ENCODE results near the gene AHCY. TPM values are rescaled to one million over a fixed set of nuclear protein-coding genes. Genes with fewer than 3 reads are reported as not detected.

The AHCY gene
- total RNA-seq, 5 donors from 2014 or later (not counting 1 experiment from before 2014, with no cell fraction given) = 15.3 to 28.3 (median 23.9) TPM

- H3K27ac ChIP-seq (ENCODE audit: low read length) = no peak overlapping the region
- WGBS (ENCODE audit: insufficient coverage) = no CpG with 5 or more reads among the region's 4 CpGs
- CTCF ChIA-PET = no interaction called here
- no peaks in the 10 kb centered on the region for H3K9me3 ChIP-seq
- no peak overlapping the region for H3K4me3 Mint-ChIP-seq
- H3K27me3 Mint-ChIP-seq = no peaks in the 10 kb centered on the region
- H3K4me1 Mint-ChIP-seq = no peaks in the 10 kb centered on the region
- no peak for ATAC-seq (replicated peaks in 1 of 4)
- no peaks in the 10 kb centered on the region for H3K4me1 ChIP-seq (ENCODE audit: control insufficient read depth in 1 of 2, extremely low read depth in 1 of 2, insufficient read depth in 2 of 2, low read length in 2 of 2)
- H3K36me3 ChIP-seq (ENCODE audit: control insufficient read depth in 2 of 2, extremely low read depth in 1 of 2, insufficient read depth in 1 of 2, low read length in 1 of 2) = peaks cover 15 to 25% of the 10 kb centered on the region in 2 donors
- no peak overlapping the region for H3K27ac Mint-ChIP-seq
- POLR2A ChIA-PET = no interaction called here
- H3K27me3 ChIP-seq (replicated peaks in 1 of 2; ENCODE audit: control insufficient read depth in 2 of 2, extremely low read depth in 1 of 2, insufficient read depth in 2 of 2, low read length in 1 of 2) = no peaks in the 10 kb centered on the region
- peaks cover 29% of the 10 kb centered on the region for H3K36me3 Mint-ChIP-seq
- H3K9me3 Mint-ChIP-seq = no peaks in the 10 kb centered on the region
- no peak for DNase-seq
- H3K4me3 ChIP-seq (ENCODE audit: control insufficient read depth in 1 of 2, extremely low read depth in 1 of 2, low read length in 1 of 2) = no peak overlapping the region
Measured at GRCh38 chr20:34282041-34282440, 21.1 kb downstream of the AHCY start.

- Histone ChIP-seq H3K27ac (ENCODE audit: low read length) (no peak overlapping the region), H3K27me3 (replicated peaks in 1 of 2; ENCODE audit: control insufficient read depth in 2 of 2, extremely low read depth in 1 of 2, insufficient read depth in 2 of 2, low read length in 1 of 2) (no peaks in the 10 kb centered on the region), H3K4me3 (ENCODE audit: control insufficient read depth in 1 of 2, extremely low read depth in 1 of 2, low read length in 1 of 2) (no peak overlapping the region), H3K9me3 (no peaks in the 10 kb centered on the region), H3K4me1 (ENCODE audit: control insufficient read depth in 1 of 2, extremely low read depth in 1 of 2, insufficient read depth in 2 of 2, low read length in 2 of 2) (no peaks in the 10 kb centered on the region), H3K36me3 (ENCODE audit: control insufficient read depth in 2 of 2, extremely low read depth in 1 of 2, insufficient read depth in 1 of 2, low read length in 1 of 2) (peaks cover 15 to 21% of the 10 kb centered on the region in 2 donors)
- H3K36me3 Mint-ChIP-seq = peaks cover 26% of the 10 kb centered on the region
- no peak overlapping the region for H3K4me3 Mint-ChIP-seq
- no peaks in the 10 kb centered on the region for H3K27me3 Mint-ChIP-seq
- H3K4me1 Mint-ChIP-seq = no peaks in the 10 kb centered on the region
- no peak for DNase-seq
- CTCF ChIA-PET = no interaction called here
- WGBS (ENCODE audit: insufficient coverage) = no CpG with 5 or more reads among the region's 3 CpGs
- H3K9me3 Mint-ChIP-seq = no peaks in the 10 kb centered on the region
- no peak for ATAC-seq (replicated peaks in 1 of 4)
- POLR2A ChIA-PET = no interaction called here
- H3K27ac Mint-ChIP-seq = no peak overlapping the region
Measured at GRCh38 chr20:34281177-34281576, 22.0 kb downstream of the AHCY start.

- H3K27ac Mint-ChIP-seq = no peak overlapping the region
- Histone ChIP-seq H3K27me3 (replicated peaks in 1 of 2; ENCODE audit: control insufficient read depth in 2 of 2, extremely low read depth in 1 of 2, insufficient read depth in 2 of 2, low read length in 1 of 2) (peaks cover 0 to under 1% of the 10 kb centered on the region in 2 experiments), H3K4me1 (ENCODE audit: control insufficient read depth in 1 of 2, extremely low read depth in 1 of 2, insufficient read depth in 2 of 2, low read length in 2 of 2) (no peaks in the 10 kb centered on the region), H3K27ac (ENCODE audit: low read length) (no peak overlapping the region), H3K9me3 (no peaks in the 10 kb centered on the region), H3K36me3 (ENCODE audit: control insufficient read depth in 2 of 2, extremely low read depth in 1 of 2, insufficient read depth in 1 of 2, low read length in 1 of 2) (peaks cover 0 to 11% of the 10 kb centered on the region in 2 donors), H3K4me3 (ENCODE audit: control insufficient read depth in 1 of 2, extremely low read depth in 1 of 2, low read length in 1 of 2) (no peak overlapping the region)
- no peaks in the 10 kb centered on the region for H3K4me1 Mint-ChIP-seq
- POLR2A ChIA-PET = no interaction called here
- H3K27me3 Mint-ChIP-seq = no peaks in the 10 kb centered on the region
- 100% methylated on average over 5 of the region's 7 CpGs for WGBS (ENCODE audit: insufficient coverage)
- ATAC-seq (replicated peaks in 1 of 4) = no peak
- no peaks in the 10 kb centered on the region for H3K9me3 Mint-ChIP-seq
- H3K36me3 Mint-ChIP-seq = peaks cover 17% of the 10 kb centered on the region
- CTCF ChIA-PET = no interaction called here
- DNase-seq = no peak
- no peak overlapping the region for H3K4me3 Mint-ChIP-seq
Measured at GRCh38 chr20:34274694-34275093, 28.5 kb downstream of the AHCY start.

GRCh38 chr20:34271956-34272355, 31.2 kb downstream of the AHCY start:
- Mint-ChIP-seq H3K4me3 (no peak overlapping the region), H3K9me3 (no peaks in the 10 kb centered on the region), H3K36me3 (peaks cover 7% of the 10 kb centered on the region), H3K4me1 (peaks cover 0 to 8% (median 5%) of the 10 kb centered on the region in 3 donors), H3K27me3 (peaks cover 0 to 11% of the 10 kb centered on the region in 2 donors), H3K27ac (no peak overlapping the region)
- ChIA-PET POLR2A (no interaction called here), CTCF (interaction anchor here in 1 of 2 donors (0.7 kb wide), 1 partner anchor 662 kb away, joined by 4 read pairs; no protein-coding TSS in a partner anchor)
- no peak for DNase-seq
- Histone ChIP-seq H3K27me3 (replicated peaks in 1 of 2; ENCODE audit: control insufficient read depth in 2 of 2, extremely low read depth in 1 of 2, insufficient read depth in 2 of 2, low read length in 1 of 2) (peaks cover 0 to 18% of the 10 kb centered on the region in 2 experiments), H3K4me1 (ENCODE audit: control insufficient read depth in 1 of 2, extremely low read depth in 1 of 2, insufficient read depth in 2 of 2, low read length in 2 of 2) (peaks cover 0 to 12% of the 10 kb centered on the region in 2 experiments), H3K27ac (ENCODE audit: low read length) (no peak overlapping the region), H3K4me3 (ENCODE audit: control insufficient read depth in 1 of 2, extremely low read depth in 1 of 2, low read length in 1 of 2) (no peak overlapping the region), H3K9me3 (no peaks in the 10 kb centered on the region), H3K36me3 (ENCODE audit: control insufficient read depth in 2 of 2, extremely low read depth in 1 of 2, insufficient read depth in 1 of 2, low read length in 1 of 2) (peaks cover 0 to 3% of the 10 kb centered on the region in 2 donors)
- no peak for ATAC-seq (replicated peaks in 1 of 4)
- no CpG with 5 or more reads among the region's 2 CpGs for WGBS (ENCODE audit: insufficient coverage)

- Mint-ChIP-seq H3K27me3 (peaks cover 0 to 13% of the 10 kb centered on the region in 2 donors), H3K36me3 (peaks cover 7% of the 10 kb centered on the region), H3K9me3 (no peaks in the 10 kb centered on the region), H3K4me1 (peaks cover 0 to 8% (median 5%) of the 10 kb centered on the region in 3 donors), H3K27ac (no peak overlapping the region), H3K4me3 (no peak overlapping the region)
- WGBS (ENCODE audit: insufficient coverage) = 100% methylated on average over 1 of the region's 9 CpGs
- ChIA-PET POLR2A (no interaction called here), CTCF (no interaction called here)
- Histone ChIP-seq H3K4me3 (ENCODE audit: control insufficient read depth in 1 of 2, extremely low read depth in 1 of 2, low read length in 1 of 2) (no peak overlapping the region), H3K27me3 (replicated peaks in 1 of 2; ENCODE audit: control insufficient read depth in 2 of 2, extremely low read depth in 1 of 2, insufficient read depth in 2 of 2, low read length in 1 of 2) (peaks cover 0 to 18% of the 10 kb centered on the region in 2 experiments), H3K27ac (ENCODE audit: low read length) (no peak overlapping the region), H3K36me3 (ENCODE audit: control insufficient read depth in 2 of 2, extremely low read depth in 1 of 2, insufficient read depth in 1 of 2, low read length in 1 of 2) (peaks cover 0 to 3% of the 10 kb centered on the region in 2 donors), H3K4me1 (ENCODE audit: control insufficient read depth in 1 of 2, extremely low read depth in 1 of 2, insufficient read depth in 2 of 2, low read length in 2 of 2) (peaks cover 0 to 12% of the 10 kb centered on the region in 2 experiments), H3K9me3 (no peaks in the 10 kb centered on the region)
- no peak for ATAC-seq (replicated peaks in 1 of 4)
- DNase-seq = no peak
Measured at GRCh38 chr20:34269996-34270627, 33.0 kb downstream of the AHCY start.

GRCh38 chr20:34268851-34269636, 34.1 kb downstream of the AHCY start:
- Histone ChIP-seq H3K9me3 (no peaks in the 10 kb centered on the region), H3K4me1 (ENCODE audit: control insufficient read depth in 1 of 2, extremely low read depth in 1 of 2, insufficient read depth in 2 of 2, low read length in 2 of 2) (peaks cover 0 to 12% of the 10 kb centered on the region in 2 experiments), H3K4me3 (ENCODE audit: control insufficient read depth in 1 of 2, extremely low read depth in 1 of 2, low read length in 1 of 2) (peak overlapping the region; percentile 27 to 53), H3K27ac (ENCODE audit: low read length) (no peak overlapping the region), H3K27me3 (replicated peaks in 1 of 2; ENCODE audit: control insufficient read depth in 2 of 2, extremely low read depth in 1 of 2, insufficient read depth in 2 of 2, low read length in 1 of 2) (peaks cover 0 to 18% of the 10 kb centered on the region in 2 experiments), H3K36me3 (ENCODE audit: control insufficient read depth in 2 of 2, extremely low read depth in 1 of 2, insufficient read depth in 1 of 2, low read length in 1 of 2) (peaks cover 0 to 3% of the 10 kb centered on the region in 2 donors)
- Mint-ChIP-seq H3K36me3 (peaks cover 7% of the 10 kb centered on the region), H3K4me3 (peak overlapping the region; percentile 41 to 62 (median 55)), H3K9me3 (no peaks in the 10 kb centered on the region), H3K27me3 (peaks cover 0 to 13% of the 10 kb centered on the region in 2 donors), H3K4me1 (peaks cover 0 to 8% (median 5%) of the 10 kb centered on the region in 3 donors), H3K27ac (no peak overlapping the region)
- POLR2A ChIA-PET = no interaction called here
- peak; percentile 79 to 91 (median 88) for ATAC-seq (replicated peaks in 1 of 4)
- CTCF ChIA-PET = no interaction called here
- 15% methylated on average over 54 of the region's 58 CpGs for WGBS (ENCODE audit: insufficient coverage)
- peak in 30 of 35 experiments; percentile 3 to 49 (median 20) for DNase-seq

Measured in T-cell (primary cell).